CD4-positive, alpha-beta T cell treated with Interleukin-4 for 1 hour (primary cell): ENCODE measurements around the gene PIH1D1.
"Not testable (repeated sequence)": the region's sequence is repeated elsewhere in the genome, so short reads cannot be mapped to it uniquely, and the experiment has no call there.

Source experiments
- DNase-seq, 2 donors: peaks; one replicate each; pipeline ENCODE4 v3.0.0-alpha.2; 2020 to 2022

The PIH1D1 gene

DNA sequence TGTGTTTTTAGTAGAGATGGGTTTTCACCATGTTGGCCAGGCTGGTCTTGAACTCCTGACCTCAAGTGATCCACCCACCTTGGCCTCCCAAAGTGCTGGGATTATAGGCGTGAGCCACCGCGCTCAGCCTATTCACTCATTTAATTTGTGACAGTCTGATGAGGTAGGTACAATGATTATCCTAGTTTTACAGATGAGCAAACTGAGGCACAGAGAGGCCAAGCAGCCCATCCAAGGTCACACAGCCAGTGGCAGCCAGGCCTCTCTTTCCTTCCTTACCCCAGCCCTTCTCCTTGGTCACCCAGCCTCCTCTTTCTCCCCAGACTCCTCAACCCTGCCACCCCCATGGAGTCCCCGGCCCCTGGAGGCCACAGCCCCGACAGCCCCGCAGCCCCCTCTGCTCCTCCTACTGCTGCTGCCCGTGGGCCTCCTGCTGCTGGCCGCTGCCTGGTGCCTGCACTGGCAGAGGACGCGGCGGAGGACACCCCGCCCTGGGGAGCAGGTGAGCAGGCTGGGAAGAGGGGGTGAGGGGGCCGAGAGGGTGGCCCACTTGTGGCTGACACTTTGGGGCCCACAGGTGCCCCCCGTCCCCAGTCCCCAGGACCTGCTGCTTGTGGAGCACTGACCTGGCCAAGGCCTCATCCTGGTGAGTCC lies 28.5 kb upstream of the PIH1D1 start:
- no peak for DNase-seq

DNA sequence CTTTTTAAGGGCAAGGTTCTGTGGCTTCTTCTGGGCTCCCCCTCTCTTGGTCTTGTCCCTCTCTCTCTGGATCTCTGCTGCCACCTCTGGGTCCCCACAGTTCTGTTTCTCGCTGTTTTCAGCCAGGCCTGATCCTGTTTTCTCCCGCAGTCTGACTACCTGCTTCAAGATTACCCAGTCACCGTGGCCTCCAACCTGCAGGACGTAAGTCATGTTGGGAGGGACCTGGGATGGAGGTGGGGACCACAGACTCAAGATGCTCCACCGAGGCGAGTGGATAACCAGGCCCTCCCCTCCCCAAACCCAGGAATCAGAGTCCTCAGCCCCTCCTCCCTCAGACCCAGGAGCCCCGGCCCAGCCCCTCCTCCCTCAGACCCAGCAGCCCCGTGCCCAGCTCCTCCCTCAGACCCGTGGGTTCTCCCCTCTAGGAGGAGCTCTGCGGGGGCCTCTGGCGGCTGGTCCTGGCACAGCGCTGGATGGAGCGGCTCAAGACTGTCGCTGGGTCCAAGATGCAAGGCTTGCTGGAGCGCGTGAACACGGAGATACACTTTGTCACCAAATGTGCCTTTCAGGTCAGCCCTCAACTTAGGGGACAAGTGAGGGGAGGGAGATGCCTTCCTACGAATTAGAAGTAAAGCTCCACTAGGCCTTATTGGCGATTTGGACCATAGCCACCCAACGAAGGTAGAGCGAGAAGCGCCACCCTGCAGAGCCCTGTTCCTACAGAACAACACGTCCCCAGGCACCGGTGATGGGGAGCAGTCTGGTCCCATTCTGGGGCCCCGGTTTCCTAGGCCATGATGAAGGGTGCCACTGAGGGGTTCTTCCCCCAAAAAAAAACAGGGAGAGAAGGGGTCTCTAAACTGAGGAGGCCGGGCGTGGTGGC lies 24.6 kb upstream of the PIH1D1 start:
- DNase-seq, result peak; percentile 74 to 75

DNA sequence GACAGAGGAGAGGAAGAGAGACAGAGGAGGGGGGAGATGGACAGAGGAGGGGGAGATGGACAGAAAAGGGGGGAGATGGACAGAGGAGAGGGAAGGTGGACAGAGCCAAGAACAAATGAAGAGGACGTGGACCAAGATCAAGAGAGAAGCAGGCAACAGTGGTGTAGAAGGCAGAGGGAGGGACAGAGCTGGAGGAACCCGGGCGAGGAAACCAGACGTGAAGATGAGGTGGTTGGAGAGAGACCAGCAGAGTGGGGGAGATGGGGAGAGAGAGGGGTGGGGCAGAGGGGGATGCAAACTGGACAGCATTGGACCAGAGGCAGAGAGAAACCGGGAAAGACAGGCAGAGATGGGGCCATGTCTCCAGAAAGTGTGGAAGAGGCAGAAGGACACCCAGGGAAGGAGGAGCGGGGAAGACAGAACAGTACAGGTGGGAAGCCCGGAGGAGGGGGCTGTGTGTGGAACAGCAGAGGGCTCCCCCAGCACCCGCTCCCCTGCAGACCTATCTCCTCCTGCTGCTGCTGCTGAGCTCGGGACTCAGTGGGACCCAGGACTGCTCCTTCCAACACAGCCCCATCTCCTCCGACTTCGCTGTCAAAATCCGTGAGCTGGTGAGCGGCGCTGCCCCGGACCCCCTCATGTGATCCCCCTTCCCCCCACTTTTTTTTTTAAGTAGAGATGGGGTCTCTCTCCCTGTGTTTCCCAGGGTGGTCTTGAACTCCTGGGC lies 23.7 kb upstream of the PIH1D1 start:
- no peak for DNase-seq

DNA sequence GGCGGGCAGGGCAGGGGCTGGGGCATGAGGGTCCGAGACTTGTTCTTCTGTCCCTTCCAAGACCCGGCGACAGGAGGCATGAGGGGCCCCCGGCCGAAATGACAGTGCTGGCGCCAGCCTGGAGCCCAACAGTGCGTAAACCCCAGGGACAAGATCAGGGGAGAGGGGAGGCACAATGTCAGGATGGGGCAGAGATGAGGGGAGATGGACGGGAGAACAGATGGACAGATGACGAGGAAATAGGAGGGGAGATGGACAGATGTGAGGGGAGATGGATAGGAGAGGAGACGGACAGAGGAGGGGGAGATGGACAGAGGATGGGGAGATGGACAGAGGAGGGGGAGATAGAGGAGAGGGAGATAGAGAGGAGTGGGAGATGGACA lies 22.9 kb upstream of the PIH1D1 start:
- DNase-seq, result no peak

GRCh38 chr19:49473868-49474541 lies 22.4 kb upstream of the PIH1D1 start, which contains the start of gene FLT3LG:
FLT3LG (plus strand) TSS chr19:49474215; CDS start chr19:49474640, 425 bp downstream.
- DNase-seq, result peak; percentile 96 to 97

DNA sequence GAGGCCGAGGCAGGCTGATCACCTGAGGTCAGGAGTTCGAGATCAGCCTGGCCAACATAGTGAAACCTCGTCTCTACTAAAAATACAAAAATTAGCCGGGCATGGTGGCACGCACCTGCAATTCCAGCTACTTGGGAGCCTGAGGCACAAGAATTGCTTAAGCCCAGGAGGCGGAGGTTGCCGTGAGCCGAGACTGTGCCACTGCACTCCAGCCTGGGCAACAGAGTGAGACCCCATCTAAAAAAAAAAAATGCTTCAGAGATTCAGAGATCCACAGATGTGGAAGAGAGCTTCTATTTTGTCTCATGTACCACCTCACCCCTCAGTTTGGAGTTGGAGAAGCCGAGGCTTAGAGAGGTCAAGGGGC lies 21.9 kb upstream of the PIH1D1 start:
- DNase-seq, result not testable (repeated sequence)

DNA sequence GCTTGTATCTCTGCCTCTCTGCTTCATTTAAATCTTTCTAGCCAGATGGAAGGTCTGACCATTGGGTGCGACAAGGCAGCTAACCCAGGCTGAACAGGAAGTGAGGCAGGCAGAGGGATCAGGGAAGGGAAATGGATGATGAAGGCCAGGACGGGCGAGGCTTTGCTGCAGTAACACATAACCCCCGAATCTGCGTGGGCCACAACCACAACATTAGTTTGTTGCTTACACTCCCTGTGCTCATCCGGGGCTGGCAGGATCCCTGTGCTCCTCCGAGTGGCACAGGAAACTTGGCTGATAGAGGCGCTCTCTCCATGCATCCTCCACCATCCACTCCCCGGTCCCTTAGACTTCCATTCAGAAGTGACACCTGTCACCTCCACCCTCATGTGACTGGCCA lies 21.3 kb upstream of the PIH1D1 start:
- no peak for DNase-seq

DNA sequence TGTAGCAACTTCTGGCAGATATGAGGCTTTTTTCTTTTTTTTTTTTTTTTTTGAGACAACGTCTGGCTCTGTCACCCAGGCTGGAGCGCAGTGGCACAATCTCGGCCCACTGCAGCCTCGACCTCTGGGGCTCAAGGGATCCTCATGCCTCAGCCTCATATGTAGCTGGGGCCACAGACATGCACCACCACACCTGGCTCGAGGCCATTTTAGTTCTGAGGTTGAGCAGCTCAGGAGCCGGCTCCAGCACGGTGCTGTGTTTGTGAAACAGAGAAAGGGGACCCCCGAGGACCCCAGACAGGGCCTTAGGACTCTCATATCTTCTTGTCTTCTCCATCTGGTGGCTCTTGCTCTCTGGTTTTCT lies 19.0 kb upstream of the PIH1D1 start:
- no peak for DNase-seq

- peak; percentile 93 to 95 for DNase-seq
Observed at GRCh38 chr19:49469828-49470614, 18.4 kb upstream of the PIH1D1 start.

DNA sequence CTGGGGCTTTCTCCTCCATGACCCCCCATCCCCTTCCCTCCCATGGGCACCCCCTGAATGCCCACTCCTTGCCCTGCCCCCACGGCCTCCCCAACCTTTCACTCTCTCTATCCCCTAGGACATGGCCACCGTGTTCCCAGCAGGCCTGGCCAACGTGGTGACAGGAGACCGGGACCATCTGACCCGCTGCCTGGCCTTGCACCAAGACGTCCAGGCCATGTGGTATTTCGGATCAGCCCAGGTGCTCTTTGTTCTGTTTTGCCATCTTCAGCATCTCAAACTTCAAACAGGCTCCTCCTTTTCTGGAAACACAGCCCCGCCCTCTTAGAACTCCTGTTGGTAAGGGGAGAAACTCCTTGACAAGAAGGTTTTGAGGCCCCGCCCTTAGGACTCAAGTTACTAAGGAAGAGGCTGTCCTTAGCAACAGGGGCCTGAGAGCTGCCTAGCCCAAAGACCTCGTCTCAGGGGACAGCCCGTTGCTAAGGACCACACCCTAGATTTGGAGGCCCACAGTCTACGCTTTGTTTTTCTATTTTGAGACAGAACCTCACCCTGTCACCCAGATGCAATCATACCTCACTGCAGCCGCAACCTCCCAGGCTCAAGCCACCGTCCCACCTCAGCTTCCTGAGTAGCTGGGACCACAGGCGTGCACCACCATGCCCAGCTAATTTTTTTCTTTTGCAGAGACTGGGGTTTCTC lies 17.3 kb upstream of the PIH1D1 start:
- DNase-seq, result peak; percentile 98

DNA sequence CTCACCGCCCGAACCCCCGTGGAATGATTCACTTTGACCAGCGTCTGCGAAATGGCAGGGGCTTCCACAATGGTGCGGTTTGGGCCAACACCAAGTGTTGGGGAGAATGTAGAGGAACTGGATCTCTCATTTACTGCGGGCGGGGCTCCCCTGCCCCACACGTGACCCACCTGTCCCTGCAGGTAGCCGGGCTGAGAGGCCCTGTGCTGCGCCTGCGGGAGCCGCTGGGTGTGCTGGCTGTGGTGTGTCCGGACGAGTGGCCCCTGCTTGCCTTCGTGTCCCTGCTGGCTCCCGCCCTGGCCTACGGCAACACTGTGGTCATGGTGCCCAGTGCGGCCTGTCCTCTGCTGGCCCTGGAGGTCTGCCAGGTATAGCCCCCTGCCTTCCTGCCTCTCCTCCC lies 16.6 kb upstream of the PIH1D1 start:
- no peak for DNase-seq

GRCh38 chr19:49465371-49465770 lies 13.8 kb upstream of the PIH1D1 start:
- no peak for DNase-seq

DNA sequence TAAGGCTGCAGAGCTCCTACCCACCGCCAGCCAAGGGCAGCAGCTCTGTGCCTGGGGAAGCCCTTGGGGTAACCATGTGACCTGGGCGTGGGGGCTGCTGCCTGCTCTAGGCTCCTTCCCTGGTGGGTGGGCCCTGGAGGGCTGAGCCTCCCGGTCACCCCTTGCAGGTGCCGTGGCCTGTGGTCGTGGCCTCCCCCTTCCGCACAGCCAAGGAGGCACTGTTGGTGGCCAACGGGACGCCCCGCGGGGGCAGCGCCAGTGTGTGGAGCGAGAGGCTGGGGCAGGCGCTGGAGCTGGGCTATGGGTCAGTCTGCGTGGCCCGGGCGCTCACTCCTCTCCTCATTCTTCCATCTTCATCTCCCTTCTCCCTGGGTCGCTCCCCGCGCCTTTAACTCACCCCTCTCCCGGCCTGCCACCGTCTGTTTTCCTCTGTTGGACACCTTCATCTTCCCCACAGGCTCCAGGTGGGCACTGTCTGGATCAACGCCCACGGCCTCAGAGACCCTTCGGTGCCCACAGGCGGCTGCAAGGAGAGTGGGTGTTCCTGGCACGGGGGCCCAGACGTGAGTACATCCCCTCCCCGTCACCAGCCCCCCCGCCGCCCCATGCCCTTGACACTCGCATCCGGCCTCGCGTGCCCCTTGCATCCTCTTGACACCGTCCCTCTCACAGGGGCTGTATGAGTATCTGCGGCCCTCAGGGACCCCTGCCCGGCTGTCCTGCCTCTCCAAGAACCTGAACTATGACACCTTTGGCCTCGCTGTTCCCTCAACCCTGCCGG lies 12.5 kb upstream of the PIH1D1 start:
- no peak for DNase-seq

DNA sequence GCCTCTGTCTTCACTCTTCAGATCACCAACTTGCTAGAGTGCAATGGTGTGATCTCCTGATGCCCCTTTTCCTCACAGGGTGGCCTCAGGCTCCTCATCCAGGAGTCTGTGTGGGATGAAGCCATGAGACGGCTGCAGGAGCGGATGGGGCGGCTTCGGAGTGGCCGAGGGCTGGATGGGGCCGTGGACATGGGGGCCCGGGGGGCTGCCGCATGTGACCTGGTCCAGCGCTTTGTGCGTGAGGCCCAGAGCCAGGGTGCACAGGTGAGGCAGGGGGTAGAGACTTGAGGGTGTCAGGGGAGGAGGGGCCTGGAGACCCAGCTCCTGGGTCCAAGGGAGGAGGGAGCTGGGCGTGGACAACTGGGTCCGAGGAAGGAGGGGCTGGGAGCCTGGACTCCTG lies 10.9 kb upstream of the PIH1D1 start:
- DNase-seq, result no peak

DNA sequence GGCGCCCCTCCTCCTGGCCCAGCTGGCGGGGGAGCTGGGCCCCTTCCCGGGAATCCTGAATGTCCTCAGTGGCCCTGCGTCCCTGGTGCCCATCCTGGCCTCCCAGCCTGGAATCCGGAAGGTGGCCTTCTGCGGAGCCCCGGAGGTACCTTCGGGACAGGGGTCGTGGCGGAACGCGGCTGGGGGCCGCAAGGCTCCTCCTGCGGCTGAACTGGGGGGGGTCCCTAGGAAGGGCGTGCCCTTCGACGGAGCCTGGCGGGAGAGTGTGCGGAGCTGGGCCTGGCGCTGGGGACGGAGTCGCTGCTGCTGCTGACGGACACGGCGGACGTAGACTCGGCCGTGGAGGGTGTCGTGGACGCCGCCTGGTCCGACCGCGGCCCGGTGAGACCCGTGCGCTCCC lies 10.0 kb upstream of the PIH1D1 start:
- no peak for DNase-seq

DNA sequence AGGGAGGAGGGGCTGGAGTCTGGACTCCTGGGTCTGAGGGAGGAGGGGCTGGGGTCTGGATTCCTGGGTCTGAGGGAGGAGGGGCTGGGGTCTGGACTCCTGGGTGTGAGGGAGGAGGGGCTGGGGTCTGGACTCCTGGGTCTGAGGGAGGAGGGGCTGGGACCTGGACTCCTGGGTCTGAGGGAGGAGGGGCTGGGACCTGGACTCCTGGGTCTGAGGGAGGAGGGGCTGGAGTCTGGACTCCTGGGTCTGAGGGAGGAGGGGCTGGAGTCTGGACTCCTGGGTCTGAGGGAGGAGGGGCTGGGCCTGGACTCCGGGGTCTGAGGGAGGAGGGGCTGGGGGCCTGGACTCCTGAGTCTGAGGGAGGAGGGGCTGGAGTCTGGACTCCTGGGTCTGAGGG lies 9.5 kb upstream of the PIH1D1 start:
- DNase-seq, result not testable (repeated sequence)

DNA sequence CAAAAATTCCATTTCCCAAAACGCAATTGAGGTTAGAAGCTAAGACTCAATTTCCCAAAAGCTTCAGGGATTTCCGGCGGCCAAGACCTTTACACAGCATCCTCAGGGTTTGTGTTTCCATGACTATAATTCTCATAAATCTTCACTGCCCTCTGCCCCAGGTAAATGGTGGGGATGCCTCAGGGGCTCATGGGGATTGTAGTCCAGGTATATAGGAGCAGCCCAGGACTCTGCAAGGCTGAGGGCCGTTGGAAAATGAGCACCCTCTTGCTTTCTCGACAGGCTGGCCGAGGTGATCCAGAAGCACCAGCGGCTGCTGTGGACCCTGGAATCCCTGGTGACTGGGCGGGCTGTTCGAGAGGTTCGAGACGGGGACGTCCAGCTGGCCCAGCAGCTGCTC lies 7.8 kb upstream of the PIH1D1 start:
- DNase-seq, result no peak

GRCh38 chr19:49458567-49458903 lies 6.9 kb upstream of the PIH1D1 start:
- no peak for DNase-seq

- DNase-seq, result no peak
Observed at GRCh38 chr19:49456326-49456725, 4.7 kb upstream of the PIH1D1 start.

- DNase-seq, result no peak
Observed at GRCh38 chr19:49455773-49456172, 4.2 kb upstream of the PIH1D1 start.

DNA sequence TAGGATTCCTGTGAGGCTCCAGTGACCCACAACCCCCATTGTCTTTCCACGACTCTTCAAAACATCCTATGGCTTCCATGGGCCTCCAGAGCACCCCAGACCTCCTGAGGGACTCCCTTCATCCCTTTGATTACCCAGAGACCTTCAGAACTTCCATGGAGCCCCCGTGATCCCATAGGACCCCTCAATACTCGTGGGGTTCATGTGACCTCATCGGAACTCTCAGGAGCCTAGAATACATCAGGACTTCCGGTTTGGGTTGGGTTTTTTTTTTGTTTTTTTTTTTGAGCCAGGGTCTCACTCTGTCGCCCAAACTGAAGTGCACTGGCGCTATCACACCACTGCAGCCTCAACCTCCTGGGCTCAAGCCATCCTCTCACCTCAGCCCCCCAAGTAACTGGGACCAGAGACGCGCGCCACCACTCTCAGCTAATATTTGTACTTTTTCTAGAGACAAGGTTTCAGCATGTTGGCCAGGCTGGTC lies 2.2 kb upstream of the PIH1D1 start:
- peak in 1 of 2 donors; percentile 40 for DNase-seq
